Uterus (tissue), 2 donors: ENCODE data around the gene TTC8.

Source experiments
- CTCF ChIP-seq, 4 experiments: fragments of 200-600 bp in 2 of 4; fragments of 450-650 bp in 2 of 4; sonication (generic) in 2 of 4; IDR thresholded peaks; one replicate each; pipeline ENCODE4 v1.5.1; 2016 to 2019; ENCODE audit warnings: antibody characterized with exemption in 4 of 4, mild to moderate bottlenecking in 2 of 4, moderate library complexity in 1 of 4
- POLR2A ChIP-seq, 2 donors: fragments of 450-650 bp; IDR thresholded peaks; one replicate each; pipeline ENCODE4 v1.6.1; 2016; ENCODE audit warnings: antibody characterized with exemption in 2 of 2, mild to moderate bottlenecking in 1 of 2, moderate library complexity in 1 of 2

GRCh38 chr14:88914956-88915355 lies 90.5 kb downstream of the TTC8 start:
- TF ChIP-seq POLR2A (IDR thresholded peaks at IDR 0.05) (no peak), CTCF (IDR thresholded peaks at IDR 0.05) (no peak)
